Gastrocnemius medialis (tissue), 4 donors: ENCODE data around the gene MTFR1L.

Source experiments
- CTCF ChIP-seq, 5 experiments: fragments of 450-650 bp in 3 of 5; fragments of 200-600 bp in 2 of 5; sonication (generic) in 2 of 5; IDR thresholded peaks in 4 of 5; conservative IDR thresholded peaks in 1 of 5; 1 replicate in 4 of 5; 2 replicates in 1 of 5; pipeline ENCODE4 v1.5.1; 2016 to 2019; ENCODE audit warnings: antibody characterized with exemption in 5 of 5, mild to moderate bottlenecking in 3 of 5, moderate library complexity in 3 of 5
- POLR2A ChIP-seq, 2 donors: fragments of 450-650 bp; IDR thresholded peaks; one replicate each; pipeline ENCODE4 v1.6.1; 2017; ENCODE audit warnings: antibody characterized with exemption in 2 of 2, mild to moderate bottlenecking in 2 of 2, moderate library complexity in 2 of 2

- no peak for TF ChIP-seq POLR2A (IDR thresholded peaks at IDR 0.05)
- peak in 4 of 5 experiments; percentile 16 to 51 (median 38) for TF ChIP-seq CTCF (IDR thresholded peaks at IDR 0.05 in 4 of 5, conservative IDR thresholded peaks at IDR 0.05 in 1 of 5)
Observed at GRCh38 chr1:25797939-25798338, 21.8 kb upstream of the MTFR1L start.
